SK-N-SH (cell line): ENCODE data around the gene ATP5F1E. TPM values are rescaled to one million over a fixed set of nuclear protein-coding genes. Genes with fewer than 3 reads are reported as not detected.

Experiments used
- CTCF ChIA-PET: fragments of 300-600, 350-600 bp; formaldehyde crosslinking; extraction: SDS; loops from one replicate; lab custom pipeline; 2021; lab: Yijun Ruan, JAX
- POLR2A ChIA-PET: fragments of 350-600 bp; sonication (Branson Sonifier 250); formaldehyde crosslinking; extraction: SDS; loops from one replicate; lab custom pipeline; 2020; ENCODE audit warnings: antibody characterized with exemption, inconsistent platforms; lab: Yijun Ruan, JAX
- DNase-seq: peaks from one replicate; pipeline ENCODE4 v3.0.0; 2012
- H2AFZ ChIP-seq: fragments of 200-600 bp; sonication (generic); 2 replicates; pipeline ENCODE4 v1.8.1; 2016; ENCODE audit warnings: antibody characterized with exemption, mild to moderate bottlenecking, low read depth
- H3F3A ChIP-seq: fragments of 200-600 bp; sonication (generic); replicated peaks from 2 replicates; pipeline ENCODE3; 2016; ENCODE audit warnings: antibody characterized with exemption, mild to moderate bottlenecking; ENCODE audit not compliant: insufficient read depth
- H3K27ac ChIP-seq, 2 experiments: fragments of 200-500 bp in 1 of 2; fragments of 200-600 bp in 1 of 2; sonication (Bioruptor generic) in 1 of 2; sonication (generic), shearing (Covaris generic) in 1 of 2; 2 replicates each; pipeline versions ENCODE4 v1.5.1 to v1.6.1; 2014 to 2016; ENCODE audit warnings: low read depth in 2 of 2, inconsistent platforms in 1 of 2, low read length in 1 of 2, mild to moderate bottlenecking in 1 of 2, mixed read lengths in 1 of 2
- H3K27me3 ChIP-seq: fragments of 200-600 bp; sonication (generic), shearing (Covaris generic); 2 replicates; pipeline ENCODE4 v1.6.1; 2016; ENCODE audit warnings: mixed run types; ENCODE audit not compliant: insufficient read depth
- H3K36me3 ChIP-seq, 2 experiments: fragments of 200-500 bp in 1 of 2; fragments of 200-600 bp in 1 of 2; sonication (Bioruptor generic) in 1 of 2; sonication (generic) in 1 of 2; replicated peaks in 1 of 2; 2 replicates each; pipeline versions ENCODE3 to v1.5.1; 2014 to 2016; ENCODE audit warnings: low read length in 1 of 2, mild to moderate bottlenecking in 1 of 2; ENCODE audit not compliant: insufficient read depth in 2 of 2, control insufficient read depth in 1 of 2
- H3K4me1 ChIP-seq, 2 experiments: fragments of 200-500 bp in 1 of 2; fragments of 200-600 bp in 1 of 2; sonication (Bioruptor generic) in 1 of 2; sonication (generic), shearing (Covaris generic) in 1 of 2; 2 replicates each; pipeline versions ENCODE4 v1.5.1 to v1.6.1; 2014 to 2016; ENCODE audit warnings: low read depth in 1 of 2, low read length in 1 of 2, mixed run types in 1 of 2; ENCODE audit not compliant: insufficient read depth in 2 of 2, control insufficient read depth in 1 of 2
- H3K4me2 ChIP-seq: fragments of 200-600 bp; sonication (generic), shearing (Covaris generic); 2 replicates; pipeline ENCODE4 v1.6.1; 2017; ENCODE audit warnings: mixed run types
- H3K4me3 ChIP-seq, 2 experiments: fragments of 200-500 bp in 1 of 2; fragments of 200-600 bp in 1 of 2; sonication (Bioruptor generic) in 1 of 2; sonication (generic), shearing (Covaris generic) in 1 of 2; 2 replicates each; pipeline versions ENCODE4 v1.5.1 to v1.8.1; 2014 to 2016; ENCODE audit warnings: low read depth in 2 of 2, inconsistent platforms in 1 of 2, low read length in 1 of 2, mild to moderate bottlenecking in 1 of 2, mixed read lengths in 1 of 2, moderate library complexity in 1 of 2
- H3K79me2 ChIP-seq: fragments of 200-600 bp; sonication (generic); 2 replicates; pipeline ENCODE4 v1.8.1; 2017; ENCODE audit warnings: mild to moderate bottlenecking; ENCODE audit not compliant: insufficient read depth
- H3K9ac ChIP-seq: fragments of 200-600 bp; sonication (generic); 2 replicates; pipeline ENCODE4 v1.6.1; 2017; ENCODE audit warnings: mixed run types
- H3K9me2 ChIP-seq: fragments of 200-600 bp; sonication (generic); 2 replicates; pipeline ENCODE4 v1.6.1; 2017; ENCODE audit warnings: mixed run types
- H3K9me3 ChIP-seq: fragments of 200-600 bp; sonication (generic); 2 replicates; pipeline ENCODE4 v1.6.1; 2017; ENCODE audit warnings: mixed run types, mild to moderate bottlenecking, moderate library complexity
- H4K20me1 ChIP-seq: fragments of 200-600 bp; sonication (generic); 2 replicates; pipeline ENCODE4 v1.6.1; 2017; ENCODE audit warnings: mild to moderate bottlenecking, mixed run types; ENCODE audit not compliant: insufficient read depth
- CHD2 ChIP-seq: fragments of 150-350 bp; IDR thresholded peaks from 2 replicates; pipeline ENCODE4 v1.6.1; 2018; ENCODE audit warnings: low read length; ENCODE audit not compliant: partially characterized antibody
- ELF1 ChIP-seq: IDR thresholded peaks from 2 replicates; pipeline ENCODE4 v1.4.0; 2012
- EP300 ChIP-seq, 2 experiments: IDR thresholded peaks; 2 replicates each; pipeline versions ENCODE4 v1.4.0 to v1.6.1; 2012; ENCODE audit warnings: borderline replicate concordance in 1 of 2, low read depth in 1 of 2, low read length in 1 of 2
- FOSL2 ChIP-seq: IDR thresholded peaks from 2 replicates; pipeline ENCODE4 v1.4.0; 2012; ENCODE audit warnings: low read depth, mild to moderate bottlenecking, moderate library complexity, borderline replicate concordance
- FOXJ3 ChIP-seq: sonication (generic); formaldehyde crosslinking; IDR thresholded peaks from 2 replicates; pipeline ENCODE4 v1.5.1; 2020; ENCODE audit warnings: mild to moderate bottlenecking, missing genetic modification reagents
- FOXM1 ChIP-seq: IDR thresholded peaks from 2 replicates; pipeline ENCODE4 v1.4.0; 2012; ENCODE audit warnings: low read depth, mild to moderate bottlenecking
- GABPA ChIP-seq: IDR thresholded peaks from 2 replicates; pipeline ENCODE4 v1.4.0; 2012; ENCODE audit warnings: low read depth, mild to moderate bottlenecking
- GATA2 ChIP-seq: sonication (generic); formaldehyde crosslinking; IDR thresholded peaks from 2 replicates; pipeline ENCODE4 v1.5.0; 2020; ENCODE audit warnings: mild to moderate bottlenecking, missing genetic modification reagents
- IRF3 ChIP-seq: fragments of 150-350 bp; IDR thresholded peaks from 2 replicates; pipeline ENCODE4 v1.6.1; 2016; ENCODE audit warnings: mild to moderate bottlenecking, low read depth, low read length
- JUND ChIP-seq: IDR thresholded peaks from 2 replicates; pipeline ENCODE4 v1.4.0; 2012
- MAX ChIP-seq: IDR thresholded peaks from 2 replicates; pipeline ENCODE4 v1.4.0; 2012; ENCODE audit warnings: low read depth
- MEF2A ChIP-seq: IDR thresholded peaks from 2 replicates; pipeline ENCODE4 v1.4.0; 2012; ENCODE audit warnings: low read depth, borderline replicate concordance
- MXI1 ChIP-seq: IDR thresholded peaks from 2 replicates; pipeline ENCODE4 v1.6.1; 2012; ENCODE audit warnings: mild to moderate bottlenecking, low read depth, low read length, improper control_type of control experiment
- PBX3 ChIP-seq: IDR thresholded peaks from 2 replicates; pipeline ENCODE4; 2012
- RAD21 ChIP-seq: IDR thresholded peaks from 2 replicates; pipeline ENCODE4 v1.6.1; 2012; ENCODE audit warnings: mild to moderate bottlenecking, low read length
- RCOR1 ChIP-seq: fragments of 150-350 bp; IDR thresholded peaks from 2 replicates; pipeline ENCODE4 v1.6.1; 2017; ENCODE audit warnings: antibody characterized with exemption, low read length
- RFX5 ChIP-seq: IDR thresholded peaks from 2 replicates; pipeline ENCODE4 v1.6.1; 2012; ENCODE audit warnings: mild to moderate bottlenecking, improper control_type of control experiment, low read length
- RXRA ChIP-seq: IDR thresholded peaks from 2 replicates; pipeline ENCODE4 v1.4.0; 2012; ENCODE audit warnings: low read depth, mild to moderate bottlenecking, borderline replicate concordance
- SIN3A ChIP-seq: IDR thresholded peaks from 2 replicates; pipeline ENCODE4 v1.6.1; 2012; ENCODE audit warnings: low read depth, mild to moderate bottlenecking, low read length, moderate library complexity, borderline replicate concordance
- SMC3 ChIP-seq: IDR thresholded peaks from 2 replicates; pipeline ENCODE4 v1.6.1; 2012; ENCODE audit warnings: low read depth, low read length, improper control_type of control experiment
- TAF1 ChIP-seq: IDR thresholded peaks from 2 replicates; pipeline ENCODE4 v1.6.1; 2012; ENCODE audit warnings: low read depth, mild to moderate bottlenecking, low read length, moderate library complexity, borderline replicate concordance
- TCF12 ChIP-seq: IDR thresholded peaks from 2 replicates; pipeline ENCODE4 v1.4.0; 2012
- TEAD4 ChIP-seq: IDR thresholded peaks from 2 replicates; pipeline ENCODE4 v1.4.0; 2012; ENCODE audit warnings: mild to moderate bottlenecking, borderline replicate concordance; ENCODE audit not compliant: insufficient read depth
- USF1 ChIP-seq: IDR thresholded peaks from 2 replicates; pipeline ENCODE4 v1.4.0; 2012; ENCODE audit warnings: low read depth, borderline replicate concordance
- USF2 ChIP-seq: fragments of 150-350 bp; IDR thresholded peaks from 2 replicates; pipeline ENCODE4 v1.6.1; 2017; ENCODE audit warnings: antibody characterized with exemption, low read length, low read depth, borderline replicate concordance
- YY1 ChIP-seq: IDR thresholded peaks from 2 replicates; pipeline ENCODE4 v1.4.0; 2012; ENCODE audit warnings: low read depth, mild to moderate bottlenecking
- WGBS: methylation state at CpG from one replicate; pipeline ENCODE4 v1.1.6; 2017; ENCODE audit warnings: low lambda C conversion rate; 5-methylcytosine and 5-hydroxymethylcytosine counted together
- polyA plus RNA-seq, 3 experiments: library from polyadenylated mRNA; depleted of rRNA; stranded (reverse); fragments of >200 nt; gene quantifications; 2 replicates each; pipeline ENCODE4 v1.2.3, GENCODE V29; 2012

The ATP5F1E gene
- polyA plus RNA-seq, 1 of the 3 experiments (the other 2 are of a cell fraction) = 60.8 TPM

- no peaks in the 10 kb centered on the region for H3K27me3 ChIP-seq
- TF ChIP-seq FOXM1 = no peak
- TF ChIP-seq RFX5 = no peak
- TF ChIP-seq USF1 = no peak
- TF ChIP-seq FOXJ3 (CRISPR knock-in tag) = no peak
- TF ChIP-seq MEF2A = no peak
- peak; percentile 36; the same call in 1 of the 2 replicates for TF ChIP-seq TCF12
- no peak for TF ChIP-seq RXRA
- no peak for TF ChIP-seq USF2
- TF ChIP-seq TEAD4 = peak; percentile 29; the same call in 1 of the 2 replicates
- TF ChIP-seq CHD2 = no peak
- no peak for TF ChIP-seq MXI1
- TF ChIP-seq IRF3 = no peak
- TF ChIP-seq GABPA = no peak
- TF ChIP-seq RCOR1 = no peak
- TF ChIP-seq MAX = peak; percentile 80
- no peak for TF ChIP-seq SMC3
- no peak for TF ChIP-seq SIN3A
- TF ChIP-seq ELF1 = no peak
- no peak for TF ChIP-seq RAD21
- peak; percentile 50; the same call in 1 of the 2 replicates for TF ChIP-seq YY1
- TF ChIP-seq TAF1 = no peak
- no peak for TF ChIP-seq GATA2
- no peak for TF ChIP-seq FOSL2
- TF ChIP-seq JUND = no peak
- 0 out of 4 replicates have a peak, but pooled peaks of 1 of the 2 experiments have one; percentile 17 for TF ChIP-seq EP300 (IDR thresholded peaks at IDR 0.05; ENCODE audit: borderline replicate concordance in 1 of 2, low read depth in 1 of 2, low read length in 1 of 2)
- TF ChIP-seq PBX3 = peak; percentile 28; the same call in 1 of the 2 replicates
- H3K36me3 ChIP-seq = no peaks in the 10 kb centered on the region
- peaks cover 12% of the 10 kb centered on the region for H3F3A ChIP-seq
- H3K9me2 ChIP-seq = no peaks in the 10 kb centered on the region
- peak overlapping the region; percentile 36 to 84; a peak in 3 of 4 replicates for H3K27ac ChIP-seq
- no peak overlapping the region for H3K4me3 ChIP-seq
- no peaks in the 10 kb centered on the region for H4K20me1 ChIP-seq
- WGBS = 71% methylated on average over 17 of the region's 17 CpGs
- no peak for DNase-seq
- peak overlapping the region; percentile 50 for H3K4me2 ChIP-seq
- no peaks in the 10 kb centered on the region for H3K9me3 ChIP-seq
- peak overlapping the region; percentile 55; the same call in 1 of the 2 replicates for H3K9ac ChIP-seq
- peak overlapping the region; percentile 64 for H2AFZ ChIP-seq
- H3K79me2 ChIP-seq = no peaks in the 10 kb centered on the region
- CTCF ChIA-PET = interaction anchor here (0.6 to 1.0 kb wide), 2 partner anchors 393 to 774 kb away, joined by 3 to 4 read pairs; no protein-coding TSS in a partner anchor
- POLR2A ChIA-PET = no interaction called here
- peaks cover 24 to 30% of the 10 kb centered on the region in 2 experiments; a peak in 3 of 4 replicates for H3K4me1 ChIP-seq
Measured at GRCh38 chr20:59010995-59011873, 20.9 kb downstream of the ATP5F1E start.
